ENCODE measurements around the gene CACNB1.

Gene CACNB1

GRCh38 chr17:39125143-39125875 is 72.2 kb downstream of the CACNB1 start:
- no peak for DNase-seq (ENCODE audit: low read depth)
- TF ChIP-seq, protein P1, sequence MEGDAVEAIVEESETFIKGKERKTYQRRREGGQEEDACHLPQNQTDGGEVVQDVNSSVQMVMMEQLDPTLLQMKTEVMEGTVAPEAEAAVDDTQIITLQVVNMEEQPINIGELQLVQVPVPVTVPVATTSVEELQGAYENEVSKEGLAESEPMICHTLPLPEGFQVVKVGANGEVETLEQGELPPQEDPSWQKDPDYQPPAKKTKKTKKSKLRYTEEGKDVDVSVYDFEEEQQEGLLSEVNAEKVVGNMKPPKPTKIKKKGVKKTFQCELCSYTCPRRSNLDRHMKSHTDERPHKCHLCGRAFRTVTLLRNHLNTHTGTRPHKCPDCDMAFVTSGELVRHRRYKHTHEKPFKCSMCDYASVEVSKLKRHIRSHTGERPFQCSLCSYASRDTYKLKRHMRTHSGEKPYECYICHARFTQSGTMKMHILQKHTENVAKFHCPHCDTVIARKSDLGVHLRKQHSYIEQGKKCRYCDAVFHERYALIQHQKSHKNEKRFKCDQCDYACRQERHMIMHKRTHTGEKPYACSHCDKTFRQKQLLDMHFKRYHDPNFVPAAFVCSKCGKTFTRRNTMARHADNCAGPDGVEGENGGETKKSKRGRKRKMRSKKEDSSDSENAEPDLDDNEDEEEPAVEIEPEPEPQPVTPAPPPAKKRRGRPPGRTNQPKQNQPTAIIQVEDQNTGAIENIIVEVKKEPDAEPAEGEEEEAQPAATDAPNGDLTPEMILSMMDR (conservative IDR thresholded peaks at IDR 0.05; ENCODE audit: low read depth, low read length) = no peak
- H3K4me3 ChIP-seq (ENCODE audit: low read depth, low read length) = no peak overlapping the region

DNA sequence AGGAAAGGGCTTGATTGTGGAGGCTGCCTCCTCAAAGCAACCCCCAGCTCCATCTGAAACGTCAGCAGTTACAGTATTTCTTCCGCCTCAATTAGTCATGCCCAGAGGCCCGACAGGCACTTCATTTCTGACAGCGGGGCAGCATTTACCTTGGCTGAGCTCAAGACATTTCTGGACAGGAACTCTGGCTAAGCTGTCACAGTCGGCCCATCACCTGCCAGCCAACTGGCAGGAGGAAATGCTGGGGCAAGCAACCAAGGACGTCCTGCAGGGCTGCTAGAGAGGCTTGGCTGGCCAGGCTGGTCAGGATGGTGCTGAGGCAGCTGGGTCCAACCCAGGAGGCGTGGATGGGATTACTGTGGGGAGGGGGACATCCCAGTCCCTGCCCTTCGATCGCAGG is 73.8 kb downstream of the CACNB1 start:
- no peak overlapping the region for H3K4me3 ChIP-seq (ENCODE audit: low read depth, low read length)
- TF ChIP-seq, protein P1 (conservative IDR thresholded peaks at IDR 0.05; ENCODE audit: low read depth, low read length) = no peak
- no peak for DNase-seq (ENCODE audit: low read depth)

Data from choroid plexus epithelial cell (primary cell).